ENCODE data around the gene NR1H3.
"Not testable (repeated sequence)": the region's sequence is repeated elsewhere in the genome, so short reads cannot be mapped to it uniquely, and the experiment has no call there.

- TF ChIP-seq, protein P1, sequence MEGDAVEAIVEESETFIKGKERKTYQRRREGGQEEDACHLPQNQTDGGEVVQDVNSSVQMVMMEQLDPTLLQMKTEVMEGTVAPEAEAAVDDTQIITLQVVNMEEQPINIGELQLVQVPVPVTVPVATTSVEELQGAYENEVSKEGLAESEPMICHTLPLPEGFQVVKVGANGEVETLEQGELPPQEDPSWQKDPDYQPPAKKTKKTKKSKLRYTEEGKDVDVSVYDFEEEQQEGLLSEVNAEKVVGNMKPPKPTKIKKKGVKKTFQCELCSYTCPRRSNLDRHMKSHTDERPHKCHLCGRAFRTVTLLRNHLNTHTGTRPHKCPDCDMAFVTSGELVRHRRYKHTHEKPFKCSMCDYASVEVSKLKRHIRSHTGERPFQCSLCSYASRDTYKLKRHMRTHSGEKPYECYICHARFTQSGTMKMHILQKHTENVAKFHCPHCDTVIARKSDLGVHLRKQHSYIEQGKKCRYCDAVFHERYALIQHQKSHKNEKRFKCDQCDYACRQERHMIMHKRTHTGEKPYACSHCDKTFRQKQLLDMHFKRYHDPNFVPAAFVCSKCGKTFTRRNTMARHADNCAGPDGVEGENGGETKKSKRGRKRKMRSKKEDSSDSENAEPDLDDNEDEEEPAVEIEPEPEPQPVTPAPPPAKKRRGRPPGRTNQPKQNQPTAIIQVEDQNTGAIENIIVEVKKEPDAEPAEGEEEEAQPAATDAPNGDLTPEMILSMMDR (IDR thresholded peaks at IDR 0.05 in 2 of 3, conservative IDR thresholded peaks at IDR 0.05 in 1 of 3; ENCODE audit: control insufficient read depth in 2 of 3, extremely low read depth in 1 of 3, insufficient read depth in 1 of 3, low read depth in 3 of 3, low read length in 3 of 3): not testable (repeated sequence)
- not testable (repeated sequence) for TF ChIP-seq RAD21 (IDR thresholded peaks at IDR 0.05; ENCODE audit: insufficient read depth, low read depth, low read length); NFIC (IDR thresholded peaks at IDR 0.05; ENCODE audit: low read depth, low read length); FOXM1 (IDR thresholded peaks at IDR 0.05; ENCODE audit: low read depth, low read length); POLR2A (IDR thresholded peaks at IDR 0.05; ENCODE audit: low read depth, low read length); EZH2 (IDR thresholded peaks at IDR 0.05; ENCODE audit: borderline replicate concordance, control insufficient read depth, low read depth, low read length); TAF1 (IDR thresholded peaks at IDR 0.05; ENCODE audit: borderline replicate concordance, low read depth, low read length); EP300 (IDR thresholded peaks at IDR 0.05; ENCODE audit: borderline replicate concordance in 1 of 2, control insufficient read depth in 1 of 2, low read depth in 2 of 2, low read length in 2 of 2); BHLHE40 (IDR thresholded peaks at IDR 0.05; ENCODE audit: borderline replicate concordance in 1 of 2, low read depth in 2 of 2, low read length in 1 of 2); HCFC1 (IDR thresholded peaks at IDR 0.05; ENCODE audit: low read length); ZNF24 (IDR thresholded peaks at IDR 0.05); POLR2AphosphoS5 (IDR thresholded peaks at IDR 0.05; ENCODE audit: low read length); ETV6 (conservative IDR thresholded peaks at IDR 0.05 in 1 of 2, IDR thresholded peaks at IDR 0.05 in 1 of 2; ENCODE audit: borderline replicate concordance in 1 of 2, low read depth in 1 of 2)
Observed at GRCh38 chr11:47316501-47316900, 58.7 kb downstream of the NR1H3 start.

Data from GM12878 (cell line).